GM12864 (cell line): ENCODE data around the gene AMPH.

Experiments used
- DNase-seq: peaks from one replicate; pipeline ENCODE4 v3.0.0-alpha.2; 2011; ENCODE audit warnings: low read depth
- H3K4me3 ChIP-seq: 2 replicates; pipeline ENCODE4 v1.5.1; 2011; ENCODE audit warnings: mild to moderate bottlenecking, low read depth, low read length, control low read depth
- CTCF ChIP-seq: IDR thresholded peaks from 2 replicates; pipeline ENCODE4 v1.5.1; 2011; ENCODE audit warnings: low read depth, mild to moderate bottlenecking, moderate library complexity, low read length, control low read depth, inconsistent platforms; ENCODE audit errors: missing control alignments

The AMPH gene

GRCh38 chr7:38432671-38433070, 198.5 kb downstream of the AMPH start:
- TF ChIP-seq CTCF = no peak
- DNase-seq = no peak
- H3K4me3 ChIP-seq = no peak overlapping the region

- TF ChIP-seq CTCF = no peak
- no peak overlapping the region for H3K4me3 ChIP-seq
- DNase-seq = no peak
These were observed 199.1 kb downstream of the AMPH start for GRCh38 chr7:38432080-38432479.

GRCh38 chr7:38429057-38429456, 202.1 kb downstream of the AMPH start:
- H3K4me3 ChIP-seq = no peak overlapping the region
- no peak for TF ChIP-seq CTCF
- no peak for DNase-seq

- no peak for TF ChIP-seq CTCF
- no peak overlapping the region for H3K4me3 ChIP-seq
- no peak for DNase-seq
These were observed 203.1 kb downstream of the AMPH start for GRCh38 chr7:38428041-38428440.

GRCh38 chr7:38427279-38427955, 203.8 kb downstream of the AMPH start:
- TF ChIP-seq CTCF = no peak
- no peak for DNase-seq
- no peak overlapping the region for H3K4me3 ChIP-seq

- H3K4me3 ChIP-seq = no peak overlapping the region
- no peak for DNase-seq
- TF ChIP-seq CTCF = no peak
These were observed 205.7 kb downstream of the AMPH start for GRCh38 chr7:38425509-38425908.
